HG03103 (cell line): ENCODE data around the gene TAF4.

Source experiments
- ATAC-seq: cut with Tn5 transposase; IDR thresholded peaks from one replicate; pipeline ENCODE4 v1.9.1; 2021; ENCODE audit warnings: low read depth; ENCODE audit not compliant: unreplicated experiment

TAF4 gene

DNA sequence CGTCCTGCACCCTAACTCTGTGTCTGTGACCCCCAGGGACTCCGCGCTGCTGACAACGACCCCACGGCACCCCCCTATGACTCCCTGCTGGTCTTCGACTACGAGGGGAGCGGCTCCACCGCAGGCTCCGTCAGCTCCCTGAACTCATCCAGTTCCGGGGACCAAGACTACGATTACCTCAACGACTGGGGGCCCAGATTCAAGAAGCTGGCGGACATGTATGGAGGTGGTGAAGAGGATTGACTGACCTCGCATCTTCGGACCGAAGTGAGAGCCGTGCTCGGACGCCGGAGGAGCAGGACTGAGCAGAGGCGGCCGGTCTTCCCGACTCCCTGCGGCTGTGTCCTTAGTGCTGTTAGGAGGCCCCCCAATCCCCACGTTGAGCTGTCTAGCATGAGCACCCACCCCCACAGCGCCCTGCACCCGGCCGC is 129.0 kb downstream of the TAF4 start:
- no peak for ATAC-seq

DNA sequence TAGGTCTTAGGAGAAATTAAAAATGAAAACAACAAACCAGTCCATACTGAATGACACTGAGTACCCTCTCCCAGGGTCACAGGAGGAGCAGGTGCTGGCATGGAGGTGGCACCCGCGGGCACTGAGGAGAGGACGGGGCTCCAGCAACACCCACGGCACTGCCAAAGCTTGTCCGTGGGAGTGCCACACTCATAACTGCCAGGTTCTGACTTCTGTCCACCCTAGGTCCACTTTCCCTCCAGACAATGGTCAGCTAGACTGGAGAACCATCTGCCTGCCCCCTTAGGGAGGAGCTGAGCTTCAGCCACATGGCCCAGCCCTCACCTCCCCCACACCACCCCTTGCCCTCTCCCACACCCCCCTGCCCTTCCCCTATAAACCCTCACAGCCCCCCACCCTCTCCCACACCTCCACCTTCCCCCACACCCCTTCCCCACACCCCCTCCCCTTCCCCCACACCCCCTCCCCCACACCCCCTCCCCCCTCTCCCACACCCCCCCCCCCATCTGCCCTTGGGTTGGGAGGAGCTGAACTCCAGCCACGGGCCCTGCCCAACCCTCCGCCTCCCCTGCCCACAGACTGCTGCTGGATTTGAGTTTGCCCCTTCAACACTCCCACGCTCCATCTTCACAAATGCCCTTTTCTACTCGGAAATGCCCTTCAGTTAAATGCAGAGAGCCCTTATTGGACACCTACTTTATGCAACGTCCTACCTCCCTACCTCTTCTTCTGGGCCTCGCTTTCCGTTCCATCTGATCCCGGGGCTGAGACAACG is 129.6 kb downstream of the TAF4 start:
- ATAC-seq = no peak

DNA sequence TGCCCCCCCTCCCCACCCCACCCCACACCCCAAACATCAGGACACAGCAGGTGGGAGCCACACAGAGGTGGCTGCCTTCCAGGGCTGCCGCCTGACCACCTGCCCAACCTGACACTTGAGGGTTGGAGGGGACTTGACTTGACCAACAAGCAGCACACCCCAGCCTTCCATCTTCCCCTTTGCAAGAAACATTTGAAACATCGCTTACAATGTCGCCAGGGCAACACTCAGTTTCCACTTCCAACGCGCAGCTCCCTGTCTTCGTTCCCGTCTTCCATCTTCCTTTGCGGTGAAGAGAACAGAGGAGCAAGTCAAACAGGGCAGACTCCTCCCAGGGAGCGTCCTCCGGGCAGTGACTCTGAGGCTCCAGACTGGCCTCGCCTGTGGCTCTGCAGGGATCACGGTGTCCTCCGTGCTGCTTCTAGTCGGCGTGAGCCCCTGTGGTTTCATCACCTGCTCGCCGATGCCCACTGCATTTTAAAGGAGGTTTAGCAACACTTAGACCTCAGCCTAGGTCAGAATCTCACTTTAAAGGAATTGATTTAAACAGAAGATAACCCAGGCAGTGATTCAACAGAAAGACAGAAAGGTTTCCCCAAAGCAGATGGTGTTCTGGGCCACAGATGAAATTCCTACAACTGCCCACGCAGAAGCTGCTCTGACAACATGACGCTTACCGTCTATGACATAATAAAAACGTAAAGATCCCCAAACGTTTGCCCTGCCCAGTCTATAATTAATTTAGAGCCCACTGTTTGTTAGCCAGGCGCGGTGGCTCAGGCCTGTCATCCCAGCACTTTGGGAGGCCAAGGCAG is 130.8 kb downstream of the TAF4 start:
- ATAC-seq = no peak

DNA sequence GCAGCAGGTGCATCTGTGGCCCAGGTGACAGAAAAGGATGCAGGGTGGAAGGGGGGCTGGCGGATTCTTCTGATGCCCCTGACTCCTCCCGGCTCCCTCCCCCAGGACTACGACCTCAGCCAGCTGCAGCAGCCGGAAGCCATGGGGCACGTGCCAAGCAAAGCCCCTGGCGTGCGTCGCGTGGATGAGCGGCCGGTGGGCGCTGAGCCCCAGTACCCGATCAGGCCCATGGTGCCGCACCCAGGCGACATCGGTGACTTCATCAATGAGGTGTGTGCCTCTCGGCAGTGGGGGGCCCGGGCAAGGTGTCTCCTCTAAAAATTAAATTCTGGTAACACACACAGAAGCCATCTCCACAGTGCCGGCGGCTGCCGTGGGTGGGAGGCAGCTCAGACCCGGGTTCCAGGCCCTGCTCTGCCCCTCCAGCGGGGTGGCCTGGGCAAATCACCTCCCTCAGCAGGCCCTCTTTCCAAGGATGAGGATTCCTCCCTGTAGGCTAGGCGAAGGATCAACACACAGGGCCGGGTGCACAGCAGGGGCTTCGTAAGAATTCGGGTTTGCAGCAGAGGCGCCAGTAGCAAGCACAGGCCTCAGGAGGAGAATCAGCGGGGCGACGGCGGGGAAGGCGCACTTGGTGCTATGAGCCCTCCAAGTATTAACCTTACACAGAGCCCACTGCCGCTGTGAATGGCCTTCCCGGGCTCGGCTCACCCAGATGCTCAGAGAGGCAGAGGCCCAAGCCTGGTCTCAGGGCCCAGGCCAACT is 131.5 kb downstream of the TAF4 start:
- no peak for ATAC-seq

DNA sequence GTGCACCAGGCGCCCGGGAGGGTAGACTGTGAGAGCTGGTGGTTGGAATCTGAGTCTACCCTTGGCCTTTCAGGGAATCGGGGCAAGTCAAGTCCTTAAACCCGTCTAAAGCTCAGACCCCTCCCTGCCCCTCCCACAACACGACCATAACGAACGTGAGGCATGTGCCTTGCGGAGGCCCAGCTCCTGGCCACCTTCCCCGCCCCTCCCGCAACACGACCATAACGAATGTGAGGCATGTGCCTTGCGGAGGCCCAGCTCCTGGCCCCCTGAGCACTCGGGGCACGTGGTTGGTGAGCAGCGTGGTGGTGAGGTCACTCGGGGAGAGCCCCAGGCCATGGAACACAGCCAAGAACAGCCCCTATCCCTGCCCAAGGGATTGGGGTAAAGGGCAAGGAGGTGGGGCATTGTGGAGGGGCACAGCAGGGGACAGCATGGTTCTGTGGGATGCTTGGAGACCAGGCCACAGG is 132.2 kb downstream of the TAF4 start:
- no peak for ATAC-seq

DNA sequence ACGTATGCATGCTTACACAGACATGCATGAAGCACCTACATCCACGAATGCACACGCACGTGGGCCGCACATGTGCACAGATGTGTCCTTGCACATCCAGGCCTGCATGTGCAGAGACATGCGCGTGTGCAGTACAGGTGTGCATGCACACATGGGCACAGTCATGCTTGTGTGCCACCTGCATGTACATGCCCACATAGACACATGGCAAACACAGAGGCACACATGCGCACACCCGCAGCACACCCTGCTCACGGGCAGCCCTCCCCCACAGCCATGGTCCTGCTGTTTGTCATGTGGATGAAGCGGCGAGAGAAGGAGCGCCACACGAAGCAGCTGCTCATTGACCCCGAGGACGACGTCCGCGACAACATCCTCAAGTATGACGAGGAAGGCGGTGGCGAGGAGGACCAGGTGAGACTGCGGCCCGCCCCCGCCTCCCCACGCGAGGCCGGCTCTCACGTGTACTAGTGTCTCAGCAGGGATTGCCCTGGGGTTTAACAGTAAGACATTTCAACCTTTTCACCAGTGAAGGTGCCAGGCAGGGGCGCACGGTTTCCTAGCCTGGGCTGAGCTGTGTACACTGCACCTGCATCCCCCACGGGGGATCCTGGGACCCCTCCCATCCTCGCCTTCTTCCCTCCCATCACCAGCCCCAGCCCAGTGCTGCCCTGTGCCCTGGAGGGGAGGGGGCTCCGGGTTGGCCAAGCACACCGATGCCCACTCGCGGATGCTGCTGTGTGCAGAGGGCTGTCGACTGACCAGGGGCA is 132.8 kb downstream of the TAF4 start:
- ATAC-seq = no peak

DNA sequence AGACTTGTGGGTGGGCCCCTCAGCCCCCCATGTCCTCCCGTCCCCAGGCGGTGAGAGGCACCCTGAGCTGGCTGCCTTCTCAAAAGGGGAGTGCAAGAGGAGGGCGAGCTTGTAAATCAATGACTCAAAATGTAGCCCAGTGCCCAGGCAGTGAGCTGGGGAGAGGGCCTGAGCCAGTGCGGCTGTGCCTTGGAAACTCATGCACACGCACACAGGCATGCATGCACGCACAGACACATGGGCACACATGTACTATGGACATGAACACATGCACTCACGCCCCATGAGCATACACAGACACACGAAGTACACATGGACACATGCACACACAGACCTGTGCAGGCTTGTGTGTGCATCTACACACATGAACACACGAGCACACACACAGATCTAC is 133.5 kb downstream of the TAF4 start:
- no peak for ATAC-seq

DNA sequence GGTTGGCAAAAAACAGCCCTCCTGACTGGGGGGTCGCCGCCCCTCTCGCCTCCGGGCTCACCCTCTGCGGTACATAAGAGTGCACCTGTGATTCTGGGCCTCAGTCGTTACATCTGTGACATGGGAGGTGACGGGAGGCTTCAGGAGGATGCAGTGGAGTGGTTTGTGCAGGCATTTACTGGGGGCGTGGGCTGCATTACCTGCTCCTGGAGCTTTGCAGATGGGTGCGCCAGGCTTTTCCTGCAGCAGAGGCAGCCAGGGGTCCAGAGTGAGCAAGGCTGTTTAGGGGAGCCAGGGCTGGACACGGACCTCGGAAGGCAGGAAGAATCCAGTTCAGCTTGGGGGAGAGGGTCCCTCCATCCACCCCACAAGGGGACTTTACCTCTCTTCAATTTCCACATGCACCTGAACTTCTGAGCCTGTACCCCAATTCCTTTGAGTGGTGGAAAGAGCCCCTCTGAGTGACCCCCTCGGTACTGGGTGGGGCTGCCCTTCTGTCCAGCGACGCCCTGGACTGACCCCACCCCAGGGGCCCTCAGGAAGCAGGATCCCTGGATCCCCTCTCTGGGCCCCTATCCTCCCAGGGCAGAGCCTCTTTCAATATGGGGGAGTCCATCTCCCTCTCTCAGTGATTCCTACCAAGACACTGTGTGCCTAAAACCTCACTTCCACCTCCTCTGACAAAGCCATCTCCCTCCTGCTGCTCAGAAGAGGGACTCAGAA is 134.0 kb downstream of the TAF4 start:
- no peak for ATAC-seq

DNA sequence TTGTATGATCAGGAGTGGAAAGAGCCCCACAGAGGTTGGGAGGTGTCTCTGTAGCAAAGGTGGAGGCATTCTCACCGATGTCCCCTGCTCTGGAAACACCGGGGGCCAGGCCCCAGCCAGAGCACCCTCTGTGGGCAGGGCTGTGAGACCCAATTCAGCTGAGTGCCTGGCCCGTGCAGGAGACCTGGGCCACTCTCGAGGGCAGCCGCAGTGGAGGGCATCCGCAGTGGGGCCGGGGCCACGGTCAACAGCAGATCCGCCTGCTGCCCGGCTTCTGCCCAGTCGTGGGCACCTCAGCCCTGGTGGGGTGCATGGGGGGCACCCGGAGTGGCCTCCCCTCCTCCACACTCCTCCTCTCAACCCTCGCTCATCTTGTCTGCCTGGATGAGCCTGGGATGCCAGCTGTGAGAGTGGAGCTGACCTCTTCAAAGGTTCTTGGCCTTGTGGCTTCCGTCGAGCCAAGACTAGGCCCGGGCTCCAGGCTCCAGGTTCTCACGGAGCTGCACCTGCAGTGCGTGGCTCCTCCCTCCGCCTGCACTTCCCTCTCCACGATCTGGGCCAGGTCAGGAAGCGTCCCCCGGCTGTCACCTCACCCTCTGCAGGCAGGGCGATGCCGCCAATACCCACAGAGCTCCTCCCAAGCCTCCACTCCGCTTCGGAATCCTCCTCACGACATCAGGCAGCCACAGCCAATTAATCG is 134.8 kb downstream of the TAF4 start:
- no peak for ATAC-seq

DNA sequence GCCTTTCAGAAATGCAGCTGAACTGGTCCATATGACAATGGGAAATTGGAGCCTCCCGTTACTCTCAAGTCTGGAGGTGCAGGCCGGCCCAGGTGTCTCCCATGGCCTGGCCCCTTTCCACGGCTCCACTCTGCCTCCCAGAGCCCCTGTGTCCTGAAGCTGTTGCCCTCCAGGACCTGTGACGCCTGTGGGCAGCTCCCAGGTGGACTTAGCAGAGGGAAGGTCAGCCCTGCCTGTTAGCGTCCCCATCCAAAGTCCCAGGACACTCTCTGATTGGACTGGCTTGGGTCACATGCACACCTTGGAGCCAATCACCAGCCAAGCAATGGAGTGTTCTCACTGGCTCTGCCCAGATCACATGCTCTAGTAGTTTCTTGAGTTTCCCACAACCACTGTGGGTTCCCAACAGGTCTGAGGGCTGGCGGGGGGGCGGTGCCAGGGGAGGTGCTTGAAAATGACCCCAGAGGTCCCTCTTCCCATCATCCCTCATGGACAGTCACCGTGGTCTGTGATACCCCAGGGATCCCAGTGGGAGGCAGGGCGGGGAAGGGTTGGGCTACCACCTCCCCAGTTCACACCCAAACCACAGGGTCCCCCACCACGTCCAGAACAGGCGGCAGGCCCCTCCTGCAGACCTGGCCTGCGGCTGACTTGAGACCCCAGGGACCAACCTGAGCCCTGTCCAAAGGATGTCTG is 135.6 kb downstream of the TAF4 start:
- ATAC-seq = no peak

DNA sequence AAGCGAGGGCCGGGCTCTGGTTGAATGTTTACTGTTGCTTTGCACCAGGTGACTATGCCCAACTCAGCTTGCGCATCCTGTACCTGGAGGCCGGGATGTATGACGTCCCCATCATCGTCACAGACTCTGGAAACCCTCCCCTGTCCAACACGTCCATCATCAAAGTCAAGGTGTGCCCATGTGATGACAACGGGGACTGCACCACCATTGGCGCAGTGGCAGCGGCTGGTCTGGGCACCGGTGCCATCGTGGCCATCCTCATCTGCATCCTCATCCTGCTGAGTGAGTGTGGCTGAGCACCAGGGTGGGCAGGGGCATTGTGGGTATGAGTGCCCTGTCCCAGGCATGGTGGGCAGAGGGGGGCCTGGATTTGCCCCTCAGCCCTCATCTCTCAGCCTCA is 136.1 kb downstream of the TAF4 start:
- ATAC-seq = no peak

DNA sequence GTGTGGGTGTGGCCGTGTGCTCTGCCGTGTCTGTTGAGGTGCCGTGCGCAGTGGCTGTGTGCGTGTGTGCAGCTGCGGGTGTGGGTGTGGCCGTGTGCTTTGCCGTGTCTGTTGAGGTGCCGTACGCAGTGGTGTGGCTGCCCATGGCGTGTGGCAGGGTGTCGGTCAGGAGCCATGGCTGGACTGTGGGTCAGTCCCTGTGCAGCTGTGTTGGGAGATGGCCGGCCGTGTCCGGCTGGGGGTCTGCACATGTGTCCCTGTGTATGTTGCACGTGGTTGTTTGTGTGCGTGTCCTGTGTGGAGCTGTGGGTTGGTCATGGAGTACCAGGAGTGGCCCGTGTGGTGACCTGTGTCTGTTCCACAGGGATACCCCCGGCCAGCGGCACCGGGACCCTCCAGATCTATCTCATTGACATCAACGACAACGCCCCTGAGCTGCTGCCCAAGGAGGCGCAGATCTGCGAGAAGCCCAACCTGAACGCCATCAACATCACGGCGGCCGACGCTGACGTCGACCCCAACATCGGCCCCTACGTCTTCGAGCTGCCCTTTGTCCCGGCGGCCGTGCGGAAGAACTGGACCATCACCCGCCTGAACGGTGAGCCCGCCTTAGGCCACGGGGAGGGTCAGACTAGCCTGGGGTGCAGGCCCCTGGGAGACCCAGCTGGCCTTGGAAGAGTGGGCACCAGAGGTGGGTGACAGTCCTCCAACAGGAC is 137.7 kb downstream of the TAF4 start:
- ATAC-seq = no peak

DNA sequence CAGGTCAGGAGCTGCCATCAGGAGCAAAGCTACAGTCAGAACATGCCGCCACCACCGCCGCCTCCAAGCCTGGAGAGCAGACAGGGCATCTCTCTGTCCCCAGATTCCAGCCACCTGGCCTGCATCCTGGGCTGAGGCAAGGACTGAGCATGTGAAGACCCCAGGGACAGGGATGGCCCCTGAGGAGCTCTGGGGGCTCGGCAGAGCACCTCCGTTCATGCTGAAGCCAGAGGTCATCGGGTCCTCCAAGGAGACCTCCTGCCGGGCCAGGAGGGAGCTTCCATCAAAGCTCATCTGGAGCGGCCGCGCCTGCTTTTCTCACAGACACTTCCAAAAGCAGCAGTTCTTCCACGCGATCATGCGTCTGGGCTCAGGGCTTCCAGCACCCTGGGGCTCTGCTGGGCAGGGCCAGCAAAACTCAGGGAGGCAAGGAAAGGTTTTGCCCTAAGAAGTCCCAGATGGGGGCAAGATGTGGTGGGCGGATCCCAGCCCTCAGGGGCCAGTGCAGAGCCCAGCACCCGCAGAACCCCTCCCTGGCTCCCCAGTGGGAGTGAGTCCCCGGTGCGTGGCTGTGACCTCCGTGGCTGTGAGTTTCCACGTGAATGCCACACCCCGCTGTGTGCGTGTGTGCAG is 138.4 kb downstream of the TAF4 start:
- no peak for ATAC-seq

DNA sequence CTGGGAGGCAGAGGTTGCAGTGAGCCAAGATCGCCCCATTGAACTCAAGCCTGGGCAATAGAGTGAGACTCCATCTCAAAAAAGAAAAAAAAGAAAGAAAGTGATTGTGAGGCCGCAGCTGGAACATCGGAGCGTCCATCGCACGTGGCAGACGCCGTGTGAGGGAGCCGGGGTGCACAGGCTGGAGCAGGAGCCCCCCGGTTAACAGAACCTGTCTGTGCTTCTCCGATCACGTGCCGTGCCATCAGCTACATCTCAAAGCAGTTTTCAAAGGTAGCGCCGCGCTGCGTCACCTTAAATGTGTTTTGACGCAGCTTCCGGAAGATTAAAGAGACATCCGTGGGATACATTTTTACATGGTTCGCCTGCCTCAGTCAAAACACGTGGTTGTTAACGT is 138.9 kb downstream of the TAF4 start:
- ATAC-seq = no peak

DNA sequence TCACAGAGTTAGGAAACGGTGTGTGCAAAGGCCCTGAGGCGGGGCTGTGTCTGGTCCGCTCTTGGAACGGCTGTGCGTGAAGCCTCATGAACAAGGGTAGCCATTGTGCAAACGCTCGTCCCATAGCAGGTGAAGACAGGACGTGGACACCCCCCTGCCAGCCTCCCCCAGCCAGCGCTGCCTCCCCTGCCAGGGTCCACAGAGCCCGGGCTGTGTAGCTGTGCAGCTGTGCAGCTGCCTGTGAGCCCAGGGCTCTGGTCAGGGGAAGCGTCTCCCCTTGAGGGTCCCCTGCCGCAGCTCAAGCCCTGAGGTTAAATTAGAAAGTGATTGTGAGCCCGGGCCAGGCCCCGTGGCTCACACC is 139.4 kb downstream of the TAF4 start:
- no peak for ATAC-seq

DNA sequence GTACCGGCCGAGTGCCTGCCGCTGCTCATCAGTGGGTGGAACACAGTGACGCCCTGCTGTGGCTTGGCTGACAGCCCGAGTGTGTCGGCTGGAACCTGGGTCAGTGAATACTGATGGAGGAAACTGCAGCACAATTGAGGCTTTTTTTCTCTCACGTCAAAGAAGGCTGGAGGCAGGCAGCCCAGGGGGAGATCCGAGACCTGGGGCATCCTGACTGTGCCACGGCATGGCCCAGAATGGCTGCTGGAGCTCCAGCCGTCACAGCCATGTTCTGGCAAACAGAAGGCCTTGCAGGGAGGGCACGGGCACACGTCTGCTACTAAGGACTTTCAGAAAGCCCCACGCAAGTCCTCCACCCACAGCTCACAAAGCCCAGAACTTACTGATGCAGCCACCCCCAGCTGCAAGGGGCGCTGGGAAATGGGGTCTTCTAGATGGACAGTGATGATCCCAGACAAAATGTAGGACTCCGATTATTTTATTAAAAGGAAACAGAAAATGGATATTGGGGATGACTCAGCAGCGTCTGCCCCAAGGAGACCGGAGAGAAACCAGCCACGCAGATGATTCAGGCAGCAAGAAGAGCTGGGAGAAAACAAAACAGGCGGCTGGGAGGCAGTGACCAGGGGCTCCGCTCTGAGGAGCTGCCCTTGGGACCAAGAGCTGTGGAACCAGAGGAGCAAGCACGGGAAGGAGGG is 140.0 kb downstream of the TAF4 start:
- ATAC-seq = no peak
